Astrocyte (in vitro differentiated cells and primary cell): ENCODE results near the gene CCL11.

ENCODE experiments used
- EZH2 ChIP-seq: IDR thresholded peaks from 2 replicates; pipeline ENCODE4 v1.6.1; 2012; ENCODE audit warnings: mild to moderate bottlenecking, low read length, inconsistent platforms; ENCODE audit not compliant: insufficient read depth
- TF ChIP-seq, protein P1 (sequence below): IDR thresholded peaks from 2 replicates; pipeline ENCODE4 v1.5.1; 2011; ENCODE audit warnings: low read depth, mild to moderate bottlenecking, inconsistent platforms, low read length, moderate library complexity; ENCODE audit not compliant: insufficient read depth

DNA sequence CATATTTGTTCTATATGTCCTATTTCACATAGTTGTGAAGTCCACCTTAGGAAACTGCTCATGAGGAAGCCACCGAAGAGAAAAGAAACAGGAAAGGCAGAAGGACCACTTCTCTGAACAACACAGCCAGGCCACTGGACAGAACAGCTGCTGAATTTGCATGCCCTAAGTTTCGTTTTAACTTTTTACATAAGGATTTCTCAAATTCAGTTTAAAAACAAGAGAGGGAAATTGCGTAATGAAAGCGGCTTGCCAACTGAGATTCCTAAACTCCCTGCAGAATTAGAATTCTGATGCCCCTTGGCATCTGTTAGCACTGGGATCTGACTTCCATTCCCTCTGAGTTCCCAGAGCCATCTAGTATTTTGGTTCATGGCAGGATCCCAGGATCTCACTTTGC, 28.7 kb downstream of the CCL11 start:
- TF ChIP-seq, protein P1, sequence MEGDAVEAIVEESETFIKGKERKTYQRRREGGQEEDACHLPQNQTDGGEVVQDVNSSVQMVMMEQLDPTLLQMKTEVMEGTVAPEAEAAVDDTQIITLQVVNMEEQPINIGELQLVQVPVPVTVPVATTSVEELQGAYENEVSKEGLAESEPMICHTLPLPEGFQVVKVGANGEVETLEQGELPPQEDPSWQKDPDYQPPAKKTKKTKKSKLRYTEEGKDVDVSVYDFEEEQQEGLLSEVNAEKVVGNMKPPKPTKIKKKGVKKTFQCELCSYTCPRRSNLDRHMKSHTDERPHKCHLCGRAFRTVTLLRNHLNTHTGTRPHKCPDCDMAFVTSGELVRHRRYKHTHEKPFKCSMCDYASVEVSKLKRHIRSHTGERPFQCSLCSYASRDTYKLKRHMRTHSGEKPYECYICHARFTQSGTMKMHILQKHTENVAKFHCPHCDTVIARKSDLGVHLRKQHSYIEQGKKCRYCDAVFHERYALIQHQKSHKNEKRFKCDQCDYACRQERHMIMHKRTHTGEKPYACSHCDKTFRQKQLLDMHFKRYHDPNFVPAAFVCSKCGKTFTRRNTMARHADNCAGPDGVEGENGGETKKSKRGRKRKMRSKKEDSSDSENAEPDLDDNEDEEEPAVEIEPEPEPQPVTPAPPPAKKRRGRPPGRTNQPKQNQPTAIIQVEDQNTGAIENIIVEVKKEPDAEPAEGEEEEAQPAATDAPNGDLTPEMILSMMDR, result no peak
- TF ChIP-seq EZH2, result no peak
